Cortex of kidney (tissue), 1 donor: ENCODE measurements around the gene PHACTR1.

Experiments used
- DNase-seq: peaks from one replicate; lab custom pipeline; 2025; lab: John Stamatoyannopoulos, UW

Gene PHACTR1

GRCh38 chr6:13032566-13032965 is 316.0 kb downstream of the PHACTR1 start:
- DNase-seq: no peak

DNA sequence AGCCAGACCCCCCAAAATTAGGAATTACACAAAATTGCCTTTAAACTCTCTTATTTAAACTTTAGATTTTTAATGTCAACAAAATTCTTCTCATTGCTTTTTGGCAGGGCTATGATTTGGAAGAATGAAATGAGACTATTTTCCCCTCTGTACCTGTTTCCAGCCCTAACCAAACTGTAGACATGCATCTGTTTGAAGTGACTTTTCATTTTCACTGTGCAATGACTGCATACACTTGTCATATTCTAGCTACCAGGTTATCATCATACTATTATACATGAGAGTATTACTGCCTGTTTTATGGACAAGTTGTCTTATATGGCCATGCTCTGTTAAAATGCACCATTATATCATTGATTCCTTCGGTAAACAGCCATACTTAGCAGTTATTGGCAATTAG is 316.6 kb downstream of the PHACTR1 start:
- DNase-seq: no peak

- no peak for DNase-seq
Observed at GRCh38 chr6:13034316-13034715, 317.7 kb downstream of the PHACTR1 start.

DNA sequence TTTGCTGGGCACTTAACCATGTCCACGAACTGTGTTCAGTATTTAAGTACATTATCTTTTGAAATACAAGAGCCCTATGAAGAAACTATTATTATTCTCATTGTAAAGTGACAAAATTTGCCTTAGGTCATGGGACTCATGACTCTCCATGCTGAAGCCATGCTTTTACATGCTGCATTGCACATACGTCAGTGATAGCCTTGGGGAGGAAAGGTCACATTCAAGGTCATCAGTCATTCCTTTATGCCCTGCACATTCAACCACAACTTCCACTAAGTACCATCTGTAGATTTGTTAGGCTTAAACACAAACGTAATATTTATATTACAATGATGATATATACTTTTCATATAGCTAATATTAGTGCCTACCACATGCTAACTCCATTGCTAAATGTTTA is 319.0 kb downstream of the PHACTR1 start:
- no peak for DNase-seq

DNA sequence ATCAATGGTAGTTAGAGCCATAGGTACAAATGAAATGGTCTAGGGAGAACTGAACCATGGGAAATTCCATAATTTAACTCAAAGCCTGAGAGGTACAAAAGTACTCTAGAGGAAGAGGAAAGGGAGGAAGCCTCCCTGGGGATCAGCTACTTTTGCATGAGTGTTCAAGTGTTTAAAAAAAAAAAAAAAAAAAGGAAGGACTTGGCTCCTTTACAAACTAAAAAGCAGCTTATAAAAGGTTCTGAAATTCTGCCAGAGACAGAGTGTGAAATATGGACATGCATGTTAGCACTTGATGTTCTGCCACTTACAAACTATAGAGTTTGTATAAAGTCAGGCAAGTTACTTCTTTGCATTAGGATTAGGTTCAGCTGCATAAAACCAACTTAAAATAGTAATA is 321.7 kb downstream of the PHACTR1 start:
- no peak for DNase-seq

- DNase-seq: no peak
Observed at GRCh38 chr6:13038741-13039190, 322.2 kb downstream of the PHACTR1 start.

DNA sequence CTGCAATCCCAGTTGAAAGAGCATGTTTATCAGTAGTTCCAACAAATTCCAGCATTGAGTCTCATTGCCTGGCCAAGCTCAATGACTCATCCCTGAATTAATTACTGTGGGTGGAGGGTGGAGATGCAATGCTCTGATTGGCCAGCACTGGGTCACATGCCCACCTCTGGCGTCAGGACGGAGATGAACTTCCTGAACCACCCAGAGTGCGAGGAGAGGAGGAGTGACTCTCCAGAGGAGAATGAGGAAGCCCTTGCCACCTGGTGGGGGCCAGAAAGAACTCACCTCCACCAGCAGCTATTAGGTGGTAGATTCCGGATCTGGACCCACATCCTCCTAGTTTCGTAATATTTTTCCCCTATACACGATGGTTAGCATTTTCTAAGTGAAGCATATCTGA is 327.8 kb downstream of the PHACTR1 start:
- no peak for DNase-seq

- DNase-seq: no peak
Observed at GRCh38 chr6:13044896-13045295, 328.3 kb downstream of the PHACTR1 start.

- no peak for DNase-seq
Observed at GRCh38 chr6:13045676-13046075, 329.1 kb downstream of the PHACTR1 start.

GRCh38 chr6:13046084-13046483 is 329.5 kb downstream of the PHACTR1 start:
- DNase-seq: no peak

GRCh38 chr6:13048113-13048512 is 331.5 kb downstream of the PHACTR1 start:
- no peak for DNase-seq

DNA sequence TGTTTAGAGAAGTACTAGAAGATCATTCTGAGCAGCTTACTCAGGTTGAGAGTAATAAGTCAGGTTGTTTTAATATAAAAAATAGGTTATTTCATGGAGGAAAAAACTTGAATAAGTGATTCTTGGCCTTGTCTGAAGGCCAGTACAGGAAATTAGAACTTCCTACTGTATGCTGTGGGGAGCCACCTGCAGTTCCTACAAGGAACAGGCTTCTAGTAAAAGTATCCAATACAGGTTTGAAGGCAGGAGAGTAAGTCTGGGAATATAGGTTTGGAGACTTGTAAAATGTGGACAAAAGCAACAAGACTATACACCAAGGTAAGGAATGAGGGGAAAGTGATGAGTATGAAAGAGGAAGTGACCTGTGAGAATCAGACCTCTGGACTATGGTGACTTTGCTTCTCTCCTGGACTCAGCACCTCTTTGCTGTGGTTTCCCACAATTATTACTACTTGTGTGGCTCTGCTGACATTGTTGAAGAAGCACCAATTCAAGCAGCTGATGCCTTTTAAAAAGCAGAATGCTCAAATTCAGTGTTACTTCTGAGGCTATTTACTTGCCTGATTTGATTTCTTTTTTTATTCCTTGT is 333.2 kb downstream of the PHACTR1 start:
- no peak for DNase-seq

- no peak for DNase-seq
Observed at GRCh38 chr6:13053006-13053461, 336.5 kb downstream of the PHACTR1 start.

- no peak for DNase-seq
Observed at GRCh38 chr6:13058051-13058450, 341.5 kb downstream of the PHACTR1 start.

DNA sequence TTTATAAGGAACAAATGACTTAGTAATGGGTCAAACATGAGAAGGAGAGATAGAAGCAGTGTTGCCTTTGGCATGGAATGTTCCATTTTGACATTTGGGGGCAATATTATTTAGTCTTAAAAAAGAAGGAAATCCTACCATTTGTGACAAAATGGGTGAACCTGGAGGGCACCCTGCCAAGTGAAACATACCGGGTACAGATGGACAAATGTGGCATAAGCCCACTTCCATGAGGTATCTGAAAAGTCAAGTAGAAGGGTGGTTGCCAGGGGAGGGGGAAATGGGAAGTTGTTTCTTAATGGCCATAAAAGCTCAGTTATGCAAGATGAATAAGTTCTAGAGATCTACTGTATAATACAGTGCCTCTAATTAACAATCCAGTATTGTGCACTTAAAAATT is 342.5 kb downstream of the PHACTR1 start:
- DNase-seq: no peak

- DNase-seq: no peak
Observed at GRCh38 chr6:13063300-13063918, 346.8 kb downstream of the PHACTR1 start.

DNA sequence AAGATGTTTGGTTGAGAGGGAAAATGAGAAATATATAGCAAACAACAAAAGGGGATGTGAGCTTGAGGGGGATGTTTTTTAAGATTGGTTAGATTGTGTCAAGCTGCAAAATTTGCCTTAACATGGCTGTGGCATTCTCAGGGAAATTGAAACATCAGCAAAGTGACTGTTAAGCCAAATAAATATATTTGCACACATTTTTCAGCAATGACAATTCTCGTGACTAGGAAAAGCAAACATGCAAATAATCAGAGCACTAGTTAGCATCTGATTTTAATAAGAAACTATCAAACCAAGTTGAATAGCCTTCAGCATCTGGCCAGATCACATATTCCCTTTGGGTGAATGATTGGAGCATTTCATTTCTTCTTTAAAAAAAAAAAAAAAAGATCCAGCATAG is 349.0 kb downstream of the PHACTR1 start:
- DNase-seq: no peak

DNA sequence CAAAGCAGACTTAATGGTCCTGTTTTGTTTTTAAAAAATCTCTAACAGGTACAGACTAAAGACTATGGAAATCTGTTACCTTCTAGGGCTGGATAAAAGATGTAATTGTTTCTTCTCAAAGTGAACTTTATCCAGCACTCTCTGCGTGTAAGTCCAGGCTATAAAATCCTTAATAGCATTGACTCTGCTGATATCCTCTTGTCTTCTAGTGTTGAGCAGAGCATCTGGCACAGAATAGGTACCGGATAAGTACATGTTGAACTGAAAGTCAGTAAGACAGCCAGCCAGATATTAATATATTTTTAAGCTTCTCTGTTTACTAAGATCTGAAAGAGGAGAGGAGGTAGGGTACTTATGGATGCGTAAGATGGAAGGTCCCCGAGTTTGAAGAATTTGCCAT is 349.5 kb downstream of the PHACTR1 start:
- no peak for DNase-seq

DNA sequence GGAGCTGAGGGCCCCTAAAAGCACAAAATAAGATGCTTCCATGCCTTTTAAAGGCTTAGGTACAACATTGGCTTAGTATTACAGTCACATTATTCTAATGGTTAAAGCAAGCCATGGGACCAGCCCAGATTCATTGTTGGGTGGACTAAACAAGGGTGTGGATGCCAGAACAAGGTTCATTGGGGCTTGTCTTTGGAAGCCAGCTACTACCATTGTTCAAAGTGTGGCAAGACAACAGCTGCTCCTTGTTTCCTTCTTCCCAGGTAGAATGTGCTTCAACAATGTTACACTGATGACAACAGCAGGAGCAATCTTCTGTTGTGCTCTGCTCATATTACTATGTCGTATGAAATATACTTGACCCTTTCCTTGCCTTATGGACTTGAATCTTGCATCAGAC is 350.3 kb downstream of the PHACTR1 start:
- no peak for DNase-seq

DNA sequence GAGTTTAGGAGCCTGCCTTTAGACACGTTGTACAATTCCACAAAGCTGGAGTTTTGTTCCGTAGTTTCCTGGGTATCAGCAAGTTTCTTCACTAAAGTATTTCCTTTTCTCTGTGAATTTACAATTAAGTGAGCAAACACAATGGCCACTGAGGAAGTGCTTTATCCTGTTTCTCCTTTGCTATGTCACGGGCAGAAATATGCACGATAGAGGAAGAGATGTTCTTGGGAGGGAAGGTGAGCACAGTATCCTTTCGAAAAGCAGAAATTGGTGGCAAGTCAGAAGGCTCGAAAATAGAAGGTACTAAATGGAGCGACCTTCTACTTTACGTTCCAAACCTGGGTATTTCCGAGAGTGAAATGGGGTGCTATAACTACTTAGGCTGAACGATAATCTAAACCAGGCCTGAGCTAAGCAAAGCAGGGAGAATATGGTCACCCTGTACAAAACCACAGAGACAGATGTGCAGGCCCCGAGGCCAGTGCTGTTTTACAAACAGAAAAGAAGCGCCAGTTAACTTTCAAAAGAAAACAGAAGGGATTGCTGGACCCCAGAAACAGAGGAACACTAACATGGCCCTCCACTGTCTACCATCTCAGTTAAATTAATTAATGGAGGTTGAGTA is 352.1 kb downstream of the PHACTR1 start:
- no peak for DNase-seq

GRCh38 chr6:13071550-13072345 is 355.2 kb downstream of the PHACTR1 start:
- DNase-seq: no peak

GRCh38 chr6:13072686-13073347 is 356.2 kb downstream of the PHACTR1 start:
- no peak for DNase-seq
